CD4-positive, alpha-beta T cell treated with Interleukin-17A for 1 hour (primary cell): ENCODE measurements around the gene PLEKHG4B.
"Not testable (repeated sequence)": the region's sequence is repeated elsewhere in the genome, so short reads cannot be mapped to it uniquely, and the experiment has no call there.

Experiments
- DNase-seq: peaks from one replicate; pipeline ENCODE4 v3.0.0-alpha.2; 2020

The PLEKHG4B gene

GRCh38 chr5:235527-235926 is 143.6 kb downstream of the PLEKHG4B start:
- DNase-seq, result not testable (repeated sequence)

GRCh38 chr5:237931-238330 is 146.0 kb downstream of the PLEKHG4B start:
- not testable (repeated sequence) for DNase-seq
